GM12878 (cell line): ENCODE data around the gene KCNJ14. TPM values are rescaled to one million over a fixed set of nuclear protein-coding genes. Genes with fewer than 3 reads are reported as not detected.

Experiments used
- ASH2L ChIP-seq: fragments of 300-600, 200-600 bp; sonication (generic); IDR thresholded peaks from 2 replicates; pipeline ENCODE4 v1.6.1; 2017; ENCODE audit warnings: low read depth, mild to moderate bottlenecking, borderline replicate concordance
- CBFB ChIP-seq: IDR thresholded peaks from 2 replicates; pipeline ENCODE4 v1.6.1; 2016; ENCODE audit warnings: antibody characterized with exemption, low read depth
- CEBPB ChIP-seq, 2 experiments: fragments of 150-350 bp in 1 of 2; IDR thresholded peaks; 2 replicates each; pipeline ENCODE4 v1.6.1; 2012 to 2014; ENCODE audit warnings: low read depth in 2 of 2, low read length in 2 of 2, borderline replicate concordance in 1 of 2, inconsistent platforms in 1 of 2
- CREB1 ChIP-seq: IDR thresholded peaks from 2 replicates; pipeline ENCODE4 v1.6.1; 2012; ENCODE audit warnings: low read depth, mild to moderate bottlenecking, inconsistent platforms
- CUX1 ChIP-seq: IDR thresholded peaks from 2 replicates; pipeline ENCODE4 v1.6.1; 2012; ENCODE audit warnings: improper control_type of control experiment, low read depth, low read length; ENCODE audit not compliant: insufficient replicate concordance
- IKZF1 ChIP-seq: fragments of 450-650 bp; conservative IDR thresholded peaks from 2 replicates; pipeline ENCODE4 v1.6.1; 2017; ENCODE audit warnings: antibody characterized with exemption, mild to moderate bottlenecking
- JUND ChIP-seq: IDR thresholded peaks from 2 replicates; pipeline ENCODE4 v1.6.1; 2012; ENCODE audit warnings: low read depth, mild to moderate bottlenecking, low read length, improper control_type of control experiment, moderate library complexity
- MTA2 ChIP-seq: fragments of 450-650 bp; IDR thresholded peaks from 2 replicates; pipeline ENCODE4 v1.6.1; 2016; ENCODE audit warnings: low read depth, mild to moderate bottlenecking, moderate library complexity
- MTA3 ChIP-seq: IDR thresholded peaks from 2 replicates; pipeline ENCODE4 v1.6.1; 2012; ENCODE audit warnings: low read length, inconsistent platforms, borderline replicate concordance
- MYC ChIP-seq: IDR thresholded peaks from 2 replicates; pipeline ENCODE4 v1.6.1; 2011; ENCODE audit warnings: mild to moderate bottlenecking, low read length, moderate library complexity, inconsistent platforms; ENCODE audit not compliant: insufficient read depth, insufficient replicate concordance, insufficient read length, severe bottlenecking
- NBN ChIP-seq: fragments of 450-650 bp; IDR thresholded peaks from 2 replicates; pipeline ENCODE4 v1.6.1; 2016
- NFIC ChIP-seq: IDR thresholded peaks from 2 replicates; pipeline ENCODE4 v1.6.1; 2012; ENCODE audit warnings: low read depth, mild to moderate bottlenecking, inconsistent platforms, low read length, moderate library complexity
- RB1 ChIP-seq: fragments of 450-650 bp; formaldehyde crosslinking; IDR thresholded peaks from 2 replicates; pipeline ENCODE4 v1.6.1; 2017; ENCODE audit warnings: mild to moderate bottlenecking, borderline replicate concordance
- RFX5 ChIP-seq: IDR thresholded peaks from 2 replicates; pipeline ENCODE4 v1.6.1; 2011; ENCODE audit warnings: low read depth, low read length, improper control_type of control experiment
- SMAD1 ChIP-seq: fragments of 450-650 bp; IDR thresholded peaks from 2 replicates; pipeline ENCODE4 v1.6.1; 2018; ENCODE audit warnings: mild to moderate bottlenecking, low read depth; ENCODE audit not compliant: partially characterized antibody
- SPI1 ChIP-seq: IDR thresholded peaks from 2 replicates; pipeline ENCODE4 v1.6.1; 2011; ENCODE audit warnings: low read depth, mild to moderate bottlenecking, low read length, moderate library complexity, borderline replicate concordance; ENCODE audit not compliant: insufficient read depth
- STAT3 ChIP-seq: IDR thresholded peaks from 2 replicates; pipeline ENCODE4 v1.6.1; 2011; ENCODE audit warnings: low read depth, low read length, improper control_type of control experiment
- TCF7 ChIP-seq: IDR thresholded peaks from 2 replicates; pipeline ENCODE4 v1.6.1; 2014; ENCODE audit warnings: antibody characterized with exemption, borderline replicate concordance
- USF1 ChIP-seq: IDR thresholded peaks from 2 replicates; pipeline ENCODE4 v1.6.1; 2011; ENCODE audit warnings: borderline replicate concordance, low read depth, mild to moderate bottlenecking, moderate library complexity, mixed read lengths, low read length; ENCODE audit not compliant: insufficient read depth; ENCODE audit errors: extremely low read length
- ZNF274 ChIP-seq: IDR thresholded peaks from one replicate; pipeline ENCODE4 v1.8.0; 2011; ENCODE audit not compliant: insufficient read length, insufficient read depth
- polyA plus RNA-seq, 11 experiments: library from polyadenylated mRNA; depleted of rRNA in 4 of 11; unstranded in 6 of 11; stranded (reverse) in 5 of 11; fragments of >200 nt; fragmentation: Nextera tagmentation in 4 of 11; fragmentation: Illumina TruSeq in 1 of 11; extraction: Ambion mirVana in 4 of 11; extraction: Trizol in 1 of 11; gene quantifications; 1 replicate in 1 of 11; 2 replicates in 10 of 11; pipeline versions ENCODE4 v1.2.1 to v1.2.3, GENCODE V29; 2011 to 2016; ENCODE audit warnings: inconsistent platforms in 2 of 11, missing spikeins in 2 of 11, low read depth in 1 of 11
- total RNA-seq, 4 experiments: library from RNA; depleted of rRNA in 3 of 4; stranded (reverse); fragments of >200 nt in 3 of 4; fragmentation: Illumina TruSeq in 1 of 4; extraction: Trizol in 1 of 4; gene quantifications; 2 replicates each; pipeline versions ENCODE4 v1.2.1 to v1.2.3, GENCODE V29; 2013 to 2021

Gene KCNJ14
- total and polyA plus RNA-seq, 10 of the 15 experiments (the other 5 are each of a cell fraction or from before 2014, with no cell fraction given) = 0.24 to 1.4 (median 0.42) TPM

- no peak for TF ChIP-seq RFX5
- no peak for TF ChIP-seq ZNF274
- TF ChIP-seq MYC = no peak
- peak; percentile 71 for TF ChIP-seq IKZF1
- TF ChIP-seq SMAD1 = no peak
- TF ChIP-seq JUND = no peak
- 0 out of 2 replicates have a peak, but pooled peaks have one; percentile 56 for TF ChIP-seq NBN
- no peak for TF ChIP-seq CEBPB (IDR thresholded peaks at IDR 0.05; ENCODE audit: borderline replicate concordance in 1 of 2, low read depth in 2 of 2, low read length in 2 of 2)
- TF ChIP-seq CBFB = no peak
- TF ChIP-seq ASH2L = no peak
- no peak for TF ChIP-seq NFIC
- TF ChIP-seq MTA3 = no peak
- TF ChIP-seq TCF7 = no peak
- TF ChIP-seq MTA2 = no peak
- TF ChIP-seq CREB1 = 0 out of 2 replicates have a peak, but pooled peaks have one; percentile 44
- TF ChIP-seq RB1 = no peak
- TF ChIP-seq CUX1 = no peak
- no peak for TF ChIP-seq USF1
- TF ChIP-seq SPI1 = no peak
- no peak for TF ChIP-seq STAT3
These were observed 58.1 kb downstream of the KCNJ14 start (continued) for GRCh38 chr19:48513289-48514122.
